Measurements from ENCODE around the gene LSM14A. TPM values are rescaled to one million over a fixed set of nuclear protein-coding genes. Genes with fewer than 3 reads are reported as not detected.

The LSM14A gene
- total RNA-seq, 1 experiment from 2014 or later = 199 TPM

DNA sequence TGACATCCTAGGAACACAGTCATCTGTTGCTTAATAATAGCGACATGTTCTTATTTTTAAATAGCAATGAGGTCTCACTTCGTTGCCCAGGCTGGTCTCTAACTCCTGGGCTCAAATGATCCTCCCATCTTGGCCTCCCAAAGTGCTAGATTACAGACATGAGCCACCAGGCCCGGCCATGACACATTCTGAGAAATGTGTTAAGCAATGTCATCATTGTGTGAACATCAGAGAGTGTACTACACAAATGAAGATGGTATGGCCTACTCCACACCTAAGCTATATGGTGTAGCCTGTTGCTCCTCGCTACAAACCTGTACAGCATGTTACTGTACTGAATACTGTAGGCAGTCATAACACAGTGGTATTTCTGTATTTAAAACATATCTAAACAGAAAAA, 57.4 kb downstream of the LSM14A start:
- Mint-ChIP-seq H3K27ac (peak overlapping the region in 1 of 3 experiments; percentile 96; a peak in 2 of 7 replicates), H3K27me3 (ENCODE audit: low read depth) (no peaks in the 10 kb centered on the region), H3K4me3 (no peak overlapping the region; a peak in 1 of 5 replicates), H3K4me1 (peaks cover 45 to 50% of the 10 kb centered on the region in 2 experiments), H3K36me3 (ENCODE audit: insufficient read depth in 1 of 3, low read depth in 3 of 3) (peaks cover 16 to 50% (median 44%) of the 10 kb centered on the region in 3 experiments; a peak in 6 of 7 replicates), H3K9me3 (no peaks in the 10 kb centered on the region)
- no CpG with 5 or more reads among the region's 4 CpGs for WGBS (ENCODE audit: extremely low coverage, insufficient read length, low lambda C conversion rate)
- Histone ChIP-seq H3K27ac (ENCODE audit: insufficient read length, low read depth, low read length) (no peak overlapping the region), H3K56ac (ENCODE audit: insufficient read length, low read depth, low read length) (no peak overlapping the region), H4K20me1 (ENCODE audit: control insufficient read depth, insufficient read depth, insufficient read length) (no peaks in the 10 kb centered on the region), H2BK20ac (ENCODE audit: low read depth, low read length, poor library complexity, severe bottlenecking) (no peak overlapping the region), H3K4me2 (ENCODE audit: insufficient read depth, insufficient read length, low read length) (no peak overlapping the region), H2BK12ac (ENCODE audit: insufficient read length, low read depth, low read length) (no peak overlapping the region), H2BK15ac (ENCODE audit: low read depth, low read length) (no peak overlapping the region), H2BK5ac (ENCODE audit: insufficient read length, low read length) (no peak overlapping the region), H3K27me3 (ENCODE audit: insufficient read depth, low read length) (no peaks in the 10 kb centered on the region), H3T11ph (ENCODE audit: low read length) (no peak overlapping the region), H4K5ac (ENCODE audit: insufficient read length, low read depth, low read length) (no peak overlapping the region), H3K23me2 (ENCODE audit: insufficient read length, low read depth, low read length, poor library complexity, severe bottlenecking) (no peaks in the 10 kb centered on the region), H4K91ac (ENCODE audit: insufficient read length, low read depth, low read length) (no peak overlapping the region), H3K18ac (ENCODE audit: insufficient read length, low read depth, low read length) (no peak overlapping the region), H4K8ac (replicated peaks; ENCODE audit: insufficient read length, low read depth, low read length) (no peak overlapping the region), H3K4me1 (ENCODE audit: insufficient read depth, low read length) (peaks cover 7% of the 10 kb centered on the region; the same call in 1 of the 2 replicates), H3K4ac (ENCODE audit: low read depth, low read length) (no peak overlapping the region), H3K9ac (ENCODE audit: extremely low read depth, insufficient read length, low read length) (no peak overlapping the region), H2AFZ (ENCODE audit: low read length) (no peak overlapping the region), H3K79me2 (ENCODE audit: insufficient read depth, low read length) (no peaks in the 10 kb centered on the region), H3K23ac (ENCODE audit: insufficient read length, low read depth, low read length) (no peak overlapping the region), H3K9me3 (ENCODE audit: control insufficient read depth, low read depth, low read length) (no peaks in the 10 kb centered on the region), H3K14ac (ENCODE audit: insufficient read depth, low read length) (no peak overlapping the region), H3K79me1 (ENCODE audit: insufficient read depth, low read depth, low read length, poor library complexity, severe bottlenecking) (no peaks in the 10 kb centered on the region), H2AK5ac (ENCODE audit: insufficient read length, low read length) (no peak overlapping the region), H2BK120ac (ENCODE audit: low read depth, low read length, poor library complexity, severe bottlenecking) (no peak overlapping the region)
- no peak for DNase-seq
- TF ChIP-seq, protein P1, sequence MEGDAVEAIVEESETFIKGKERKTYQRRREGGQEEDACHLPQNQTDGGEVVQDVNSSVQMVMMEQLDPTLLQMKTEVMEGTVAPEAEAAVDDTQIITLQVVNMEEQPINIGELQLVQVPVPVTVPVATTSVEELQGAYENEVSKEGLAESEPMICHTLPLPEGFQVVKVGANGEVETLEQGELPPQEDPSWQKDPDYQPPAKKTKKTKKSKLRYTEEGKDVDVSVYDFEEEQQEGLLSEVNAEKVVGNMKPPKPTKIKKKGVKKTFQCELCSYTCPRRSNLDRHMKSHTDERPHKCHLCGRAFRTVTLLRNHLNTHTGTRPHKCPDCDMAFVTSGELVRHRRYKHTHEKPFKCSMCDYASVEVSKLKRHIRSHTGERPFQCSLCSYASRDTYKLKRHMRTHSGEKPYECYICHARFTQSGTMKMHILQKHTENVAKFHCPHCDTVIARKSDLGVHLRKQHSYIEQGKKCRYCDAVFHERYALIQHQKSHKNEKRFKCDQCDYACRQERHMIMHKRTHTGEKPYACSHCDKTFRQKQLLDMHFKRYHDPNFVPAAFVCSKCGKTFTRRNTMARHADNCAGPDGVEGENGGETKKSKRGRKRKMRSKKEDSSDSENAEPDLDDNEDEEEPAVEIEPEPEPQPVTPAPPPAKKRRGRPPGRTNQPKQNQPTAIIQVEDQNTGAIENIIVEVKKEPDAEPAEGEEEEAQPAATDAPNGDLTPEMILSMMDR (conservative IDR thresholded peaks at IDR 0.05) = no peak

All from H9 (cell line).